ENCODE data around the gene SMPD3. TPM values are rescaled to one million over a fixed set of nuclear protein-coding genes. Genes with fewer than 3 reads are reported as not detected.

Gene SMPD3
- polyA plus RNA-seq, 4 donors = 1.1 to 2.7 (median 1.2) TPM

DNA sequence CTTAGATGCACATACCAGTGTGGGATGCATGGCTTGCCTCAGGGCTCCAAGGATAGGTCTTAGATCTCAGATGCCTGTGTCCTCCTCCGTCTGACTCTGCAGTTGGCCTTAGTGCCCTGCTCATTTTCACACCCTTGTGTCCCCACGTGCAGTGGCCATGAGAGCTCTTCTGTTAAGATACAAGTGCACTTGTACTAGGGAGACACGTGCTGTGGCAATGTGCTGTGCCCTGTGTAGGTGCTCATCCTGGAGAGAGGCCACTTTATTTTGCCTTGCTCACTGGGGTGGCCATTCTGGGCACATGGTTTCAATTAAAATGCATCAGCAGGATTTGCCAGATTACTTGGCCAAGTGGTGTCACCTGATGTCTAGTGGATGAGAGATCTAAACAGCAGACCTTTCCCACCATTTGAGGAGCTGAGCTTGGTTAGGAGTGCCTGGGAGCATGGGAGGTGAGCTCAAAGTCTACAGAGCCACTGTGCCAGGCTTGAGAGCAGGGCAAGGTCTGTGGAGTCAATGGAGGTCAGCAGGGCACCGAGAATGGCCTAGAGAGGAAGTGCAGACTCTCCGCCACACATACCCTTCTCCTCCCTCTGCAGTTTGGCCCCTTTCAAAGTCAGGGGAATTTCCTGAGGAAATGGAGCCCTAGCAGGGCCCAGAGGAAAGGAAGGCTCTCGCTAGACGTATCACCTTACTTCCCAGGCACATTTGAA is 25.2 kb upstream of the SMPD3 start:
- DNase-seq (ENCODE audit: low read depth in 4 of 4, low spot score in 3 of 4) = no peak

DNA sequence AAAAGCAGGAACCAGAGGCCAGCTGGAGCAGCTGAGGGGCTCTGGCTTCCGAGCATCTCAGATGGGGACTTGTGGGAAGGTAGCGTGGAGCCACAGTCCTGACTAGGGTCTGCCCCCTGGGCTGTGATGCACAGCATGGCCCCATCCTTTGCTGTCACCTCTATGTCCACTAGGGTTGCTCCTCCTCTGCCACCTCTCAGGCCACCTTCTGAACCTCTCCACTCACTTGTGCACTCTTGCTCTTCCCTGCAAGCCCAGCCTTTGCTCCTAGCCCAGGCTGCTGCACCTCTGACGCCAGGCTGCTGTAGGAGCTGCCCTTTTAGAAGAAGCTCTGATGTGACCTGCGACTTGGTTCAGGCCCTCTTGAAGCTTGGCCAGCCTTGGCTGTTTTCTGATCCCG is 24.3 kb upstream of the SMPD3 start:
- no peak for DNase-seq (ENCODE audit: low read depth in 4 of 4, low spot score in 3 of 4)

DNA sequence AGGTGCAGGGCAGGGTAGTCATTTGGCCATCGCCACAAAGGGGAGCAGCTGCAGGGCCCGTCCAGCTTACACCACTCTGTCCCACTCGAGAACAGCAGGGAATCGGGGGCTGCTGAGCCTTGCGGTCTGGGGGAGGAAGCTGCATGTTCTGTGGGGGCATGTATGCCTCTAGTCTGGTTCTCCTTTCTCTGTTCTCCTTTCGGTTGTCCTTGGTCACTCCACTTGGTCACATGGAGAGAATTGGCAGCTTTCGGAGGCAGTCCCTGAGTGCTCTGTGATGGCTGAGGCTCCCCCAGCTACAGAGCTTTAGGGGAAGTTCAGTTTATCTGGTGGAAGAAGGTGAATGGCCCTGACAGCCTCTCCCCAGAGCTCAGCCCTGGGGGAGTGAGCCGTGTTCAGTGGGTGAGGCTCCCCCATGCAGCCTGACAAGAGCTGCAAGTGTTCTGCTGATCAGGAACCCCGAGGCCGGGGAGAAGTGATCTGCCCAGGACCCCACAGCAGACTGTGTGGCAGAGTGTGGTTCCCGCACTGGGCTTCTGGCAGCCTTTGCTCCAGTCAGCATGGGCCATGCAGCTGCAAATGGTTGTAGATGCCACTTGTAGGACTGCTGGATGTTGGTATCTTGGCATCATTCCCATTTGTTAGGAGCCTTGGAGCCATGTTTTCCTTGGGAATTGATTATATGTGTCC is 22.3 kb upstream of the SMPD3 start:
- DNase-seq (ENCODE audit: low read depth in 4 of 4, low spot score in 3 of 4) = no peak

DNA sequence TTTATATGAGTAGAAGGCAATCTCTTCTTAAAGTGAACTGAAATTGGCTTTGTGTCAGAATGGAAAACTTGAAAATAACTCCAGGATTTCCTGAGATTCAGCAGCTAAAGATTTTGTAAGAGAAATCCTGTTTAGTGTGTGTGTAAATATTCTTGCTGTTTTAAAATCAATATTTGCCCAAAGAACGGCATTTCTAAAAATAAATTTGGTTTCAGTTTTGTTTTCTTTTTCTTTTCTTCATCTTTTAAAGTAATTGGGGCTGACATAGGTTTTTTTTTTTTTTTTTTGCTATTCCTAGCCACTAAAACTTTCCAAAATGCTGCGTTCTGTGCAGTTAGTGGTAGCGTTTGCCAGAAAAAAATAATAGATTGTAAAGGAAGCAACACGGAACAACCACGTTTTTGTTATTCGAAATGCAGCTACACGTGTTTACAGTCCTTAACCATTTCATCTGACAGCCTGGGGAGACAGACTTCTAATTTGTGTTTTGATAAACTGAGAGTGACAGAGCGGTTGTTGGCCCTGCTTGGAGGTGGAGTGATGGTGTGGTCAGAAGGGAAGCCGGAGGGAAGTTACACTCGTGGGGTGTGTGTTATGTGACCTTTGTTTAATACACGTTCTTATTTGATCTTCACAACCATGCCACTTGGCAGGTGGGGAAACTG is 21.6 kb upstream of the SMPD3 start:
- DNase-seq (ENCODE audit: low read depth in 4 of 4, low spot score in 3 of 4) = no peak

DNA sequence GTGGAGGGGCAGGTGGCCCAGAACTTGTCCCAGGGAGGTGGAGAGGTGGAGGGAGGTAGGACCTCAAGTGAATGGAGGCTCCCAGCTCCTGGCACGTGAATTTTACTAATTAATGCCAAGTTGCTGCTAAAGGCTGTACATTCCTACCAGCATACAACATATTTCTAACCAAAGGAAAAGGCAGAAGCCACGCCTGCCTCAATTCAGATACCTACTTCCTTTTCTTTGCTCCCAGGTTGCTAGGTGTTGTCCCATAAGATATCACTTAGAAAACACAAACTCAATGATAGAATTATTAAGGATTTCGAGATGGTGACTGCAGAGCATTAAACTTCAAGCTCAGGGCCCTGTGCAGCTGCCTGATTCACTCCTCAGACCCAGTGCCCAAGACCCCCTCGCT is 20.5 kb upstream of the SMPD3 start:
- no peak for DNase-seq (ENCODE audit: low read depth in 4 of 4, low spot score in 3 of 4)

DNA sequence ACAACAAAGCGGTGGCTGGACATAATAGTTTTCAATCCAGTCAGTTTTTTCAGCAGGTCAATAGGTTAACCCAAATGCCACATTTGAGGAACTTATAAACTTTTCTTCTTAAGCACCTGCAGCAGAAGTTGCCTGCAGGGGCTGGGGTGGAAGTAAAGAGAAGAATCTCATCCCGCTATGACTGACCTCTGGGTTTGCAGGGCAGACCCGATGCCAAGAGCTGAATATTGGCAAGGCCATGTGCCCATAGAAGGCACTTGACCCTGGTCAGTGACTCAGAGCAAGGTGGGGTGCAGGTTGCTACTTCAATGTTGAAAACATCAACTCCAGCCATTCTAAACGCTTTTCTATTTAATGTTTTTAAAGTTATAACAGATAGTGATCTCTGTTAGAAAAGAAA is 17.9 kb upstream of the SMPD3 start:
- no peak for DNase-seq (ENCODE audit: low read depth in 4 of 4, low spot score in 3 of 4)

DNA sequence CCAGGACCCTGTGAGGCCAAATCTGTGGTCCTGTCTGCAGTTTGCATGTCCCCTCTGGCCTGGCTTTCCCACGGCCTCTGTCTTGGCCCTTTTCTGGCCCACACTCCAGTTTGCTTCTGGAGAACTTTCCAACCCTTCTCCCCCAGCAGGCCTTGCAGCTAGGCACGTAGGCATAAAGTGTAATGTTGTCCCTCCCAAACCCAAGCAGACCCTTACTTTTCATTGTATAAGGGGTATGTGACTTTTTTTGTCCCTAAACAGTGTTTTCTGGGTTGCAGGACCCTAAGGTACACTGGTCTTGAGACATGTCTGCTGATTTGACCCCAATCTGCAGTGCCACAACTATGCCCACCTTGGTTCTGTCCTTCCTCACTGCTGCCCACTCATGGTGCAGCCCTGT is 15.6 kb upstream of the SMPD3 start:
- no peak for DNase-seq (ENCODE audit: low read depth in 4 of 4, low spot score in 3 of 4)

DNA sequence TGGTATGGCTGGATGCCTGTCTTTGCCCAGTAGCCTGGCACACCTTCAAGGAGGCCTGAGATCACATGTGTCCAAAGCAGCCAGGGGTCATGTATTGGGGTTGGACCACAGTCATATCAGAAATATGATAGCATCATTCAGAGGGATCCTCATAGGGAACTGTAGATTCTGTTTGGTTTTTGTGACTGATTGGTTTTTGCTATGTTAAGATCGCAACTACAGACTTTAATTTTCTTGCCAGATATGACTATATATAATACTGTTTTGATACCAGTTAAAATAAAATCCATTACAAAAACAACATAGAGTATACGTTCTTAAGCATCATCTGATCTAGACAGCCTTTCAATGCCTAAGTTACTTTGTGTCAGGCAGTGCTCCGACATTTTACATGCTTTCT is 11.8 kb upstream of the SMPD3 start:
- no peak for DNase-seq (ENCODE audit: low read depth in 4 of 4, low spot score in 3 of 4)

DNA sequence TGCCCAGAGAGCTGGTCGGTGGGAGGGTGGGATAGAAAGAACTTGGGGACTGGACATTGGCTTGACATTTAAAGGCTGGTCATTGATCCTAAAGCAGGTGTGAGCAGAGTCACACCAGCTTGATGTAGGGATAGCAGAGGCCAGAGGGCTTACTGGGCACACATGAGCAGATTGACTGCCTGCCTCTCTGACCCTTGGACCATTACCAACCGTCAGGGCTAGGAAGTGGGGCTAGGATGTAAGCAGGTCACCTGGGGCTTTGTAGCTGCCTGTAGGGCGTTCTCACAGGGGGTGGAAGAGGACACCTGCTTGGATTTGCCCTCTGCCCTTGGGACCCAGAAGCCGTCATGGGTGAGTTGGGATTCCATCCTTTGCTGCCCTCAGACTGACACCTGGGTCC is 11.1 kb upstream of the SMPD3 start:
- DNase-seq (ENCODE audit: low read depth in 4 of 4, low spot score in 3 of 4) = no peak

DNA sequence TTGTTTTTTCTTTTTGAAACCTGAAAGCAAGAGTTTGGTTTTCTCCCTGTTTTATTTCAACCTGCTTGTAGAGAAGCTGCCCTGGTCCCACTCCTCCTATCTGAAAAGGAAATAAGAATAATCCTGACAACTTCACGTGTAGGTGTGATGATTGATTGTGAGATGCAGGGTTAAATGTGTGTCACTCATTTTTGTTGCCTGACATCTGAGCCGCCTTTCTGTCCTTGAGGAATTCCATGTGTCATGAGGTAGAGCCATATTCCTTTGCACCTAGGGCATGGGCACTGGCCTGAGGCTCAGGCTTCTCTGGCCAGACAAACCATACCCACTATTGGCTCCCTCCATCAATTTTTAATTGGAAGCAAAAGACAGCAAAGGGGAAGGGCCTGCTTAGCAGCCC is 10.2 kb upstream of the SMPD3 start:
- DNase-seq (ENCODE audit: low read depth in 4 of 4, low spot score in 3 of 4) = no peak

DNA sequence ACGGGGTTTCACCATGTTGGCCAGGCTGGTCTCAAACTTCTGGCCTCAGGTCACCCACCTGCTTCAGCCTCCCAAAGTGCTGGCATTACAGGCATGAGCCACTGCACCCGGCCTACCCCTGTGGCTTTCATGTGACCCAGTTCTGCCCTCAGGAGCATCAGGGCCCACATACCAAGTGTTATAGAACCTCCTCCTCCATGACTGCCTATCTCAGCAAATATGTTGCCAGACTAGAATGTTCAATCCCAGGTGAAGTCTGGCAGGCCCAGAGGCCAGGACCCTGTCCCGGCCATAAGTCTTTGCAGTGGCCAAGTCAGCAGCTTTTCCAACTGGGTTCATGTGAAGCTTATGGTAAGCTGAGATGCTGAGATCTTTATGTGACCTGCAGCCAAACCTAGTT is 9.8 kb upstream of the SMPD3 start:
- no peak for DNase-seq (ENCODE audit: low read depth in 4 of 4, low spot score in 3 of 4)

DNA sequence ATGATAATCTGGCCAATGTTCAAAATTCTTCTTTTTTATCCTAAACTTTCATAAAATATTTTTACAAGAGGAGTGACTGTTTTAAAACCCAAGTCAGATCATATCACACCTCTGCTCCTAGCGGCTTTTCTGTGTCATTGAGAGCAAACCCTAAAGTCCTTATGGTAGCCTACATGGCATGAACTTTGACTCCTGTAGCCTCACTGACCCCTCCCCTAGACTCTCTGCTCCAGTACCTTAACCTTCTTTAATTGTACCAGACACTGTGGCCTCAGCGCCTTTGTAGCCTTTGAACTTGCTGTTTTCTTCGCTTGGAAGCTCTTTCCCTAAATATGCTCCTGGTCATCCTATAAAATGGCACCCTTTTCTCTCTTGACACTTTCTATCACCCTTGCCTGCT is 7.3 kb upstream of the SMPD3 start:
- DNase-seq (ENCODE audit: low read depth in 4 of 4, low spot score in 3 of 4) = no peak

DNA sequence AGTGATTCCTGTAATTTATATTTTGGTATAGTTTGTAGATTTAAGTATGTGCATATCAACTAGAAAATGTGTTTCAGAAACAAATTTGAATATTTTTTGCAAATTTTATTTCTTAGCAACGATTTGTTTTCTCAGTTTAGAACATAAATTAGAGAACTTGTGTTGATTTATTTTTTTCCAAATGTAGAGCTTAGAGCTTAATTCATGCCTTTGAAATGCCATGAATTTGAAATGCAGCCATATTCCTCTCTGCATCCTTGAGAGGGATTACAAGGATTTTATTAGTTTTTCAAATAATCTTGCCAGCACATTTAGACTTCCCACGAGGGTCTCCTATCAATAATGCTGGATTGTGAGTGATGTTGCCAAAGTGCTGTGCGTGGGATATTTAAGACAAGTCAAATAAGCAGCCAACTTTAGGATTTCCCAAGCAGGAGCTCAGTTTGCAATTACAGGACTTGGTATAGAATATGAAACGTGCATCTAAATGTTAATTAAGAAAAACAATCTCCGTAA is 6.7 kb upstream of the SMPD3 start:
- no peak for DNase-seq (ENCODE audit: low read depth in 4 of 4, low spot score in 3 of 4)

DNA sequence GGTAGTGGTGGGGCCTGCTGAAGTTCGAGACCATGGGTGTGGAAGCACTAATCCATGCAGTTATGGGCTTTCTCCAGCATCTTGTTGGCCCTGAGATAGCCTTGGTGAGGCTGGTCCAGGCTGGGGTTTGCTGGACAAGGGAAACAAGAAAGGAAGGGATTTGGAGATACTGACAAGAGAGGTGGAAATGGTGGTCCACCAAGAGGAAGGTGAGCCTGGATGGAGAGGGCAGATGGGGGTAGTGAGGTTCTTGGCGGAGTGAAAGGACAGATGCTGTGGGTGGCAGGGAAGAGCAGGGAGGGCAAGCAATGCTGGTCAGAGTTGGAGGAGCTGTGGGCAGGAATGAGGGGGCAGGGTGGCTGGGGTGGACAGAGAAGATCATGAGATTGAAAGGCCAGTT is 5.5 kb upstream of the SMPD3 start:
- no peak for DNase-seq (ENCODE audit: low read depth in 4 of 4, low spot score in 3 of 4)

DNA sequence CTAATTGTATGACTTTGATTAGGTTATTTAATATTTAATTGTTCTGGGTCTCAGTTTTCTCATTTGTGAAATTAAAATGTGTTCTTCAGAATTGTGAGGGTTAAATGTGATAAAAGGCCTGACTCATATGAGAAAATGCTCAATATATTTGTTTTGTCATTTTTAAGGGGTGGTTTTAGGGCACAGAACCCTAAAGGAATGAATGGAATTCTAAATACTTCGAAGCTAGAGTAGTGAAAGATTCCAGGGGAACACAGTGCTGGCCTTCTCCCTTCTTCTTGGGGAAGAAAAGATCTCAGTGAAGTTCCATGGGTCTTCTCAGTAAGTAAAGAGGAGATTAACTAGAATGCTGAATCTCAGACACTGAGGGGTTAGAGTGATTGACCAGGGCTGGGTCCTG is 3.9 kb upstream of the SMPD3 start:
- DNase-seq (ENCODE audit: low read depth in 4 of 4, low spot score in 3 of 4) = no peak

DNA sequence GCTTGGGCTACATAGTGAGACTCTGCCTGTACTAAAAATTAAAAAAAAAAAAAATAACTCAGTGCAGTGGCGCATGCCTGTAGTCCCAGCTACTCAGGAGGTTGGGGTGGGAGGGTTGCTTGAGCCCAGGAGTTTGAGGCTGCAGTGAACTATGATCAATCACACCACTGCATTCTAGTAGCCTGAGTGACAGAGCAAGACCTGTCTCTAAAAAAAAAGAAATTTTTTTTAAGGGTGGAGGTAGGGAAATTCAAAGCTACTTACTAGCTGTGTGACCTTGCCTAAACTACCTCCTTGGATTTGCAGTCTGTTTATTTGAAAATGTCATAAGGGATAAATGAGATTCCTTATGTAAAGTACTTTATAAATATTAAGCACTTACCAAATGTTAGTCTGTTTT is 3.4 kb upstream of the SMPD3 start:
- no peak for DNase-seq (ENCODE audit: low read depth in 4 of 4, low spot score in 3 of 4)

DNA sequence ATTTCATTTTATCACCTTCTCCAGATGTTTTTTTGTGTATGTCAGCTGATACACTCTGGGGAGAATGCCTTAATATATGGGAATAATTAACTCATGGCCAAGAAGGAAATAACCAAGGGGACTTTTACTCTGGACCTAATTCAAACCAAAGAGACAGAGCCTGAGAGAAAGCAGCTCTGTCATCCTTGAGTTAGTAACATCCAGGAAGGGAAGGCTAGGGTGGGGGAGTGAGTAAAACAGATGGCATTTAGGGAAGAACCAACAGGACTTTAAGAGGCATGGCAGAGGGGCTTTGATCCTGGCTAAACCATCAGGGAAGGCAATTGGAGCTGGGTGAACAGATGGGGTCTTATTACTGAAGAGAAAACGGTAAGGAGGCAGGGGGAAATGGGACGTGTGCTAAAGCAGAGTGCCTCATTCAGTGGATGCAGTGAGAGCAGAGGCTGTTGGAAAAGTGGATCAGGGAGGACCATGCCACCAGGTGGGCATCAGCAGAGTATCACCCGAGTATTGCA is 2.5 kb upstream of the SMPD3 start:
- no peak for DNase-seq (ENCODE audit: low read depth in 4 of 4, low spot score in 3 of 4)

DNA sequence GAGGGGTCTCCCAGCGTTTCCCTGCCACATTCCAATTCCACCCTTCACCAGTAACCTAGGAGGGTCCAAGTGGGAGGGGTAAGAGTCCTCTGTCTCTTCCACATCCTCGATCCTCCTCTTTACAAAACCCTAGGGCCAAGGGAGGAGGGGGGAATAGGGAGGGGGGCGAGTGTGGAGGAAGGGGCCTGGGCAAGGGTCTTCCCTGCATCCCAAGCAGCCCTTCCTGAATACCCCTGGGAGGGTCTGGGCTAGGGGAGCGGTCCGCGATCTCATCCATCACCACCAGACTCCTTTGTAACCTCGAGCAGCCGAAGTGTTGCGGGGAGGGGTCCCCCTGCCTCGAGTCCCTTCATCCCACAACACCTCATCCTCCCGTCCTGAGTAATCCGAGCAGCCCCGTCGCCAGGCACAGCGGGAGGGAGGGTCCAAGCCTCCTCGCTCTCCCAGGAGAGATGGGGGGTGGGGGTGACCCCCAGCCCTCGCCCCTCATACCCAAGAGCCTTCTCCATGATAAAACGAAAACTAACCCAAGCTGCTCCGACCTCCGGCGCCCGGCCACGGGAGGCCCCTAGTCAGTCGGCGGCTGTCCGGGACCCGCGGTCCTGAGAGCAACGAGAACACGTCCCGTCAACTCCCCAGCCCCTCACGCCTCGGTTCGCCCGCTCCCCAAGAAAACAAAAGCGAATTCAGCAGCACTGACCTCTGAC is 502 bp downstream of the SMPD3 start:
- no peak for DNase-seq (ENCODE audit: low read depth in 4 of 4, low spot score in 3 of 4)

DNA sequence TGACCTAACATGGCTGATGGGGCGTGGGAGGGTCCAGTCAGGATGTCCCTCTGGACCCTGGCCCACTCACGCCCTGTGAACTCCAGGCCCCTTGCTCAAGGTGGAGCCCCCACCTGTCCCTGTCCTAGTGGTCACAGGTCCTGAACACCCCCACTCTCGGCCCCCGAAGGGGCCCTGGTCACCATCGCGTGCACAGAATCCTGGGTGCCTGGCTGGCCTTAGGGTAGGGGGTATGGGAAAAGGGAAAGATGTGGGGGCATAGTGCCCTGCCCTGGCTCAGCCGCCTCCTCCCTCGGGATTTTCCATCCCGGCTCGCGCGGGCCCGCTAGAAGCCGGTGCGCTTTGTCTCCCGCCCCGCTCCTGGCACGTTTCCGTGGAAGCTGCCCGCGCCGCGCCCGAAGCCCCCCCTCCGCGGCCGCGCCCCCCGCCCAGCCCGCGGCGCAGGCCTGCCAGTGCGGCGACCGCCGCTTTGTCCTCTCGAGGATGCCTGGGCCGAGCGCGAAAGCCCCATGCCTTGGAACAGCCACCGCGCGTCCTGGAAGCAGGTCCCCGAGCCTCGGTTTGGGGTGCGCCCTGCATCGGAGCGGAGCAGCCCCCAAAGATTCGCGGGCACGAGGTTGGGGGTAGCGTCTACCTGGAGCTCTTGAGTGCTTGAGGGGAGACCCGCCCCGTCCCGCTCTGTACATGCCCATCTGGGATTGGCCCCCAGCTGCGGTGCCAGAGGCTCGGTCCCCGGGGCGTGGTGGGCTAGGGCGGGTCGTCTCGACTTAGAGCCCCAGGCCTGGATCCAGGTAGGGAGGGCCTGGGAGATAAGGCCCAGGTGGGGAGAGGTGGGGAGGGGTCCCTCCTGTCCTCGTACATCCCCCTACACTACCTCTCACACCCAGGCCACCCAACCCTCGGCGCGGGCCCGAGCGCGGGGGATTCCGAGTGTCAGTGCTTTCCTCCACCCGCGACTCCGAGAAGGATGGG is 1.3 kb downstream of the SMPD3 start:
- DNase-seq (ENCODE audit: low read depth in 4 of 4, low spot score in 3 of 4) = no peak

DNA sequence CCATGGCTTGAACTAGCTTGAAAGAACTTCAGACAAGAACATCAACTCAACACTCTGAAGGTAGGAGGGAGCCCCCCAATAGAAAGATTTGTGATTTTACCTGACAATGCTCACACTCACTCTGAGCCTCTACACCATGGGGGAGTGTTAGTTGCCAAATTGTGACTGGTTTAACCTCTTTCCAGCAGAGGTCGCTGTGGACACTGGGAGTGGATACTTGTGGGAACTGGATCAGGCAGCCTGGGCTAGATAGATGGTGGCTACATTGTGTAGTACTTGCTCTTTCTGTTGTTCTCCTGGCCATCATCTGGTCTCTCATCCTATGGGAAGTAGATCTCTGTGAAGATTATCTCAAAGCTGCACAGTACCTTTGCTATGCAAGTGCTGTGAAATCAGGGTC is 2.9 kb downstream of the SMPD3 start:
- DNase-seq (ENCODE audit: low read depth in 4 of 4, low spot score in 3 of 4) = peak in 3 of 4 donors; percentile 10 to 27 (median 14)

All from left renal pelvis (tissue), 4 donors.